Measurements from ENCODE around the gene CCNI2.
"Not testable (repeated sequence)": the region's sequence is repeated elsewhere in the genome, so short reads cannot be mapped to it uniquely, and the experiment has no call there.

The CCNI2 gene

GRCh38 chr5:132785365-132785764, 38.1 kb downstream of the CCNI2 start:
- no peak for DNase-seq

DNA sequence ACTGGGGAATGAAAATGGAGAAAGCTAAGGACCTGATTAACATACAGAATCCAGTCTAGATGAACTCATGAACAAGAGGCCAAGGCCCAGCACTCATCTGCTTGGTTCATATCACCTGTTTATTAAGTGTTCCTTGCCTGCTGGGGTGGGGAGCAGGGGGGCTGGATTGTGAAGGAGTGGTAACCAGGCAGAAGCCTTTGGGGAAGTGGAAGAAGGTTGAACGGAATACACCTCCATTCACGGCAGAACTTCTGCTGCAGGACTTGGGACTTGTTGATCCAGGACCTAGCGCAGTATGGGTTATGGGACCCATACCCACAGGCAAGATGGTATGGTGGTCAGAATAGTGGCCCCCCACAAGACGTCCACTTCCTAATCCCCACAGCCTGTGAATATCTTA, 38.6 kb downstream of the CCNI2 start:
- no peak for DNase-seq

DNA sequence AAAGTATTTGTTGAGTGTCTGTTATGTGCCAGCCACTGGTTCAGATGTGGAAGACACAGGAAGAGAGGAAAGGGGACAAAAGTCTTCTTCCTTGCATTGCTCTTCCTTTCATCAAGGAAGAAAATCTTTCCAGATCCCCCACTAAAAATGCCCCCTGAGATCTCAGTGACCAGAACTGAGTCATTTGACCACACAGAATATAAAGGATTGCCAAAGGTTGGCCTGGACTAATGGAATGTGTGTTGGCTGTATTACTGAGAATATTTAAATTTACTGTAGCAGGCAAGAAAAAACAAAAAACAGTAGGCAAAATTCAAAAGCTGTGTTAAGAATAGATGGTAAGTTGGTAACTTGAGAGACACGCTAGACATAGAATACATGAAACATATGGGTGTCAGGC, 39.9 kb downstream of the CCNI2 start:
- no peak for DNase-seq

DNA sequence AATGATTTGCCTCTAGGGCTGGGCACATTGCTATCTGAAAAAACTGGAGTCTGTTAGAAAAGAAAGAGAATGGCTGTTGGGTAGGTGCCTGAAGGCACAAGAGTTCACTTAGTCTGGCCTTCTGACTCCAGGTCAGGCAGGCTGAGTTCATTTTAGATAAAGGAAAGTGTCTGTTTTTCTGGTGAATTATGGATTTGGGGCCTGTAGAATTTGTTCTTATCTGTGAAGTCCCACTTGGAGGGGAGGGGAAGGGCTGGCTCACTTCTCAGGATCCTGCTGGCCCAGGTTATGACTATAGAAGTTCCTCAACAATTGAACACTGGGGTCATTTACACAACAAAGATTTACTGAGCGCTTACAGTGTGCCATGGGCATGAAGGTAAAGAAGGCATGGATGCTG, 41.3 kb downstream of the CCNI2 start:
- no peak for DNase-seq

GRCh38 chr5:132788990-132789886, 42.0 kb downstream of the CCNI2 start:
- no peak for DNase-seq

DNA sequence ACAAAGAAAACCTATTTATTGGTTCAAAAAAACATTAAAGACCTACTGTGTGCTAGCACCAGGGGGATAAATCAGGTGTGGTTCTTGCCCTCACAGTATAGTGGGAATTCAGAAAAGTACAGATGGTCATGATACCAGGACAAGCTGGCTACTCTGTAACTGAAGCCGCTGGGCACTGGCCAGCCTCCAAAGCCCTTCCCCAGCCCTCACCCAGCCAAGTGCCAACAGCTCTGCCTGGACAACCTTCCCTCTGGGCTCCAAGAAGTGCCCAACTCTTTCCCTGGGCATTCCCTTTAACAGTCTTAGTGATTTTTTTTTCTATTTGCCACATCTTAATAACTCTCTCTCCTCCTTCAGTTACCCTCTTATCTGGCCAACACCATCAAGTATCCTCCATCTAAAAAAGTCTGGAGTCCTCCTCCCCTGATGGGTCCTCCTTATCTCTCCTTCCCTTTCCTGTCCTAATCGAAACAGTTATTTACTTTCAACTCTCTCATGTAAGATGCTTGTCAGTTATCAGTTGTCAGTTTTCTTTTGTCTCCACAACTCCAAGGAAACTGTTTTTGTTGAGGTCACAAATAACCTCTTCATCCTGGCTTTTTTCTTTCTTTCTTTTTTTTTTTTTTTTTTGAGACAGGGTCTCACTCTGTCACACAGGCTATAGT, 43.1 kb downstream of the CCNI2 start:
- DNase-seq, result no peak

DNA sequence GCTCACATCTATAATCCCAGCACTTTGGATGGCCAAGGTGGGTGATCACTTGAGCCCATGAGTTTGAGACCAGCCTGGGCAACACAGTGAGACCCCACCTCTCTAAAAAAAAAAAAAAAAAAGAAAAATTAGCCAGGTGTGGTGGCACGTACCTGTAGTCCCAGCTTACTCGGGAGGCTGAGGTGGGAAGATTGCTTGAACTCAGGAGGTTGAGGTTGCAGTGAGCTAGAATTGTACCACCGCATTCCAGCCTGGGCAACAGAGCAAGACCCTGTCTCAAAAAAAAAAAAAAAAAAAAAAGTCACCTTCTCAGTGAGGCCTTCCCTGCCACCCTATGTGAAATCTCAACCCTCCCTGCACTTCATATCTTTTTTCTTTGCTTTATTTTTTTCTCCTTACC, 43.8 kb downstream of the CCNI2 start:
- DNase-seq, result no peak

GRCh38 chr5:132797651-132798050, 50.4 kb downstream of the CCNI2 start:
- no peak for DNase-seq

- no peak for DNase-seq
Measured at GRCh38 chr5:132799392-132799791, 52.2 kb downstream of the CCNI2 start.

DNA sequence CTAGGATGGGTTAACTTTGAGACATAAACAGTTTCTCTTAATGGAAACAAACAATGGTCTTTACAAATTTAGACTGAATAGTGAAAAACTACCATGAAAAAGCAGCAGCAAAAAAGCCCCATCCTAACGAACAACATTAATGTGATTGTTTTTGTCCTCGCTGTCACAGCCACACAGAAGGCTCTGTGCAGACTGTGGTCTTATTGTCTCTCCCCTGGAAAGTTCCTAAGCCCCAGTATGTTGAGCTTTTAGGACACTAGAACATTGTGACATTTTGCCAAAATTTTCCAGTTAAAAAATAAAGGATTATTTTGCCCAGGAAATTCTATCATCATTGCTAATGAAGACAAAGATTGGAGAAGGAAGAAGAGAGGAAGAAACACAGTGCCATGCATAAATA, 53.3 kb downstream of the CCNI2 start:
- no peak for DNase-seq

DNA sequence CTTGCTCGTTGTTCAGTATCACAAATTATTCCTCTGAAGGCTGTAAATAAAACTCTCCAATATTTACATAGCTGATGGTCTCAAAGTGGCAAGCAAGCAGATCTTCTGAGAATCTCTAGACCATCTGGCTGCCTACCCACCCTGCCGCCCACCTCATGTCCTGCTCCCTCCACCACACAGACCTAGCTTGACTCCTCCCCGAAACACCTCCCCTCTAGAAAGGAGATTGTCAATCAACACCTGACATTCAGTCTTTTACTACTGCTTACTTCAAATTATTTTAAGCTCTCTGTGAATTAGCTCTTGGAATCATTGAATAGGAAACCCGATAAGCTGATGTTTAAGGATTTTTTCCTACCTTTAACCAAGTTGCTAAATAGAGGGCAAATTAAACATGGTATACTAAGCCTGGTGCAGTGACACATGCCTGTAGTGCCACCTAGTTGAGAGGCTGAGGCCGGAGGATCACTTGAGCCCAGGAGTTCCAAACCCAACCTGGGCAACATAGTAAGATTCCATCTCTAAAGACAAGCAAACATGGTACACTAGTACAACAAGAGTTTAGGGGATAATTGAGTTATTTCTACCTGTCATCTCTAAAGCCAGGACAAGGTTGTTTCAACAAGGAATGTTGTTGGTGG, 54.9 kb downstream of the CCNI2 start:
- no peak for DNase-seq

DNA sequence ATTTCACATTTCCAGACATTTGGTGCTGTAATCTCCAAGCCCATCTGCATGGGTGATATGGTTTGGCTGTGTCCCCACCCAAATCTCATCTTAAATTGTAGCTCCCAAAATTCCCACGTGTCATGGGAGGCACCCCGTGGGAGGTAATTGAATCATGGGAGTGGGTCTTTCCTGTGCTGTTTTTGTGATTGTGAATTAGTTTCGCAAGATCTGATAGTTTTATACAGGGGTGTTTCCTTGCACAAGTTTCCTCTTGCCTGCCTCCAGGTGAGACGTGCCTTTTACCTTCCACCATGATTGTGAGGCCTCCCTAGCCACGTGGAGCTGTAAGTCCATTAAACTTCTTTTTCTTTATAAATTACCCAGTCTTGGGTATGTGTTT, 55.5 kb downstream of the CCNI2 start:
- not testable (repeated sequence) for DNase-seq

Data from left hindlimb (tissue), 1 donor.